H1 (cell line): Measurements from ENCODE around the gene NR3C1. TPM values are rescaled to one million over a fixed set of nuclear protein-coding genes. Genes with fewer than 3 reads are reported as not detected.

ENCODE experiments used
- CTCF ChIA-PET: fragments of 300-600 bp; sonication (Branson Sonifier 250); formaldehyde crosslinking; loops from one replicate; lab custom pipeline; 2021; ENCODE audit not compliant: partially characterized antibody; lab: Charles Lee
- POLR2A ChIA-PET: fragments of 300-600 bp; sonication (Branson Sonifier 250); formaldehyde crosslinking; loops from one replicate; lab custom pipeline; 2021; ENCODE audit warnings: inconsistent platforms; ENCODE audit not compliant: partially characterized antibody; lab: Charles Lee
- DNase-seq, 2 experiments: peaks; one replicate each; pipeline versions ENCODE4 v3.0.0 to v3.0.0-alpha.2; 2010 to 2022; ENCODE audit warnings: low spot score in 2 of 2, low read depth in 1 of 2, mixed read lengths in 1 of 2
- FAIRE-seq: peaks from 2 replicates; lab custom pipeline; 2011; peaks lifted over from hg19 to GRCh38; lab: Jason Lieb, UNC
- H2AFZ ChIP-seq: 2 replicates; pipeline ENCODE4 v1.8.1; 2012; ENCODE audit warnings: low read length, inconsistent platforms
- H2AK5ac ChIP-seq: 2 replicates; pipeline ENCODE4 v1.6.1; 2013; ENCODE audit warnings: low read depth, low read length
- H2BK120ac ChIP-seq: replicated peaks from 2 replicates; pipeline ENCODE3; 2013; ENCODE audit warnings: low read depth, low read length, inconsistent platforms
- H2BK12ac ChIP-seq: 2 replicates; pipeline ENCODE4 v1.6.1; 2013; ENCODE audit warnings: low read depth, low read length
- H2BK15ac ChIP-seq: 2 replicates; pipeline ENCODE4 v1.6.1; 2013; ENCODE audit warnings: low read length
- H2BK20ac ChIP-seq: 2 replicates; pipeline ENCODE4 v1.6.1; 2013; ENCODE audit warnings: low read length
- H2BK5ac ChIP-seq: 2 replicates; pipeline ENCODE4 v1.6.1; 2013; ENCODE audit warnings: low read depth, low read length
- H3K14ac ChIP-seq: 2 replicates; pipeline ENCODE4 v1.6.1; 2013; ENCODE audit warnings: inconsistent platforms; ENCODE audit not compliant: insufficient read length
- H3K18ac ChIP-seq: 2 replicates; pipeline ENCODE4 v1.6.1; 2013; ENCODE audit warnings: low read length; ENCODE audit errors: extremely low read depth
- H3K23ac ChIP-seq: 2 replicates; pipeline ENCODE4 v1.6.1; 2013; ENCODE audit warnings: inconsistent platforms; ENCODE audit not compliant: insufficient read length
- H3K23me2 ChIP-seq: 2 replicates; pipeline ENCODE4 v1.6.1; 2013; ENCODE audit warnings: low read depth, low read length
- H3K27ac ChIP-seq: 2 replicates; pipeline ENCODE4 v1.6.1; 2011; ENCODE audit warnings: low read depth, low read length, inconsistent platforms
- H3K27me3 ChIP-seq, 4 experiments: replicated peaks in 1 of 4; 1 replicate in 1 of 4; 2 replicates in 3 of 4; pipeline versions ENCODE4 v1.6.1 to v1.8.1; 2011 to 2013; ENCODE audit warnings: low read length in 3 of 4, mild to moderate bottlenecking in 3 of 4, inconsistent platforms in 2 of 4, mixed read lengths in 2 of 4, moderate library complexity in 1 of 4; ENCODE audit not compliant: control insufficient read depth in 3 of 4, insufficient read depth in 3 of 4; ENCODE audit errors: extremely low read depth in 1 of 4
- H3K36me3 ChIP-seq, 4 experiments: 2 replicates each; pipeline versions ENCODE4 v1.6.1 to v1.8.1; 2011 to 2013; ENCODE audit warnings: mild to moderate bottlenecking in 4 of 4, low read length in 3 of 4, moderate library complexity in 2 of 4, control low read depth in 1 of 4, inconsistent platforms in 1 of 4; ENCODE audit not compliant: insufficient read depth in 4 of 4, control insufficient read depth in 2 of 4
- H3K4ac ChIP-seq: replicated peaks from 2 replicates; pipeline ENCODE3; 2013; ENCODE audit warnings: low read length, low read depth, mixed read lengths, inconsistent platforms; ENCODE audit not compliant: insufficient read length
- H3K4me1 ChIP-seq, 4 experiments: replicated peaks in 1 of 4; 1 replicate in 1 of 4; 2 replicates in 3 of 4; pipeline versions ENCODE4 v1.6.1 to v1.8.1; 2011 to 2013; ENCODE audit warnings: low read length in 3 of 4, inconsistent platforms in 2 of 4, mixed read lengths in 1 of 4; ENCODE audit not compliant: insufficient read depth in 4 of 4, control insufficient read depth in 3 of 4
- H3K4me2 ChIP-seq, 2 experiments: 2 replicates each; pipeline versions ENCODE4 v1.6.1 to v1.8.1; 2011 to 2013; ENCODE audit warnings: low read depth in 2 of 2, low read length in 2 of 2, control low read depth in 1 of 2, inconsistent platforms in 1 of 2, mild to moderate bottlenecking in 1 of 2; ENCODE audit not compliant: insufficient read depth in 1 of 2
- H3K4me3 ChIP-seq, 4 experiments: fragments of 200-600, 300-600 bp in 1 of 4; sonication (generic), shearing (Covaris generic), sonication (Bioruptor Twin) in 1 of 4; 2 replicates each; pipeline versions ENCODE4 v1.5.1 to v1.8.1; 2011 to 2016; ENCODE audit warnings: low read length in 4 of 4, low read depth in 3 of 4, control low read depth in 2 of 4, inconsistent platforms in 2 of 4, mild to moderate bottlenecking in 2 of 4, mixed read lengths in 1 of 4, moderate library complexity in 1 of 4; ENCODE audit not compliant: insufficient read depth in 2 of 4; ENCODE audit errors: extremely low read depth in 1 of 4
- H3K56ac ChIP-seq: replicated peaks from 2 replicates; pipeline ENCODE3; 2013; ENCODE audit warnings: low read depth, mild to moderate bottlenecking, mixed read lengths, low read length, inconsistent platforms; ENCODE audit not compliant: insufficient read length
- H3K79me1 ChIP-seq: 2 replicates; pipeline ENCODE4 v1.6.1; 2013; ENCODE audit warnings: low read depth, low read length, control low read depth
- H3K79me2 ChIP-seq, 2 experiments: 2 replicates each; pipeline versions ENCODE4 v1.6.1 to v1.8.1; 2012 to 2013; ENCODE audit warnings: low read length in 2 of 2, mild to moderate bottlenecking in 2 of 2, inconsistent platforms in 1 of 2; ENCODE audit not compliant: insufficient read depth in 2 of 2, control insufficient read depth in 1 of 2
- H3K9ac ChIP-seq, 4 experiments: replicated peaks in 1 of 4; 1 replicate in 1 of 4; 2 replicates in 3 of 4; pipeline versions ENCODE4 v1.6.1 to v1.8.1; 2011 to 2013; ENCODE audit warnings: low read depth in 3 of 4, low read length in 3 of 4, control low read depth in 2 of 4, mild to moderate bottlenecking in 2 of 4, moderate library complexity in 2 of 4, inconsistent platforms in 1 of 4; ENCODE audit errors: extremely low read depth in 1 of 4
- H3K9me3 ChIP-seq, 2 experiments: 2 replicates each; pipeline versions ENCODE4 v1.6.1 to v1.8.1; 2012 to 2013; ENCODE audit warnings: mild to moderate bottlenecking in 2 of 2, moderate library complexity in 2 of 2, control low read depth in 1 of 2, inconsistent platforms in 1 of 2, low read depth in 1 of 2, low read length in 1 of 2, mixed read lengths in 1 of 2; ENCODE audit not compliant: insufficient read depth in 2 of 2
- H4K20me1 ChIP-seq, 2 experiments: replicated peaks in 1 of 2; 2 replicates each; pipeline versions ENCODE3 to v1.8.1; 2011 to 2013; ENCODE audit warnings: inconsistent platforms in 2 of 2, low read length in 2 of 2, mild to moderate bottlenecking in 1 of 2; ENCODE audit not compliant: insufficient read depth in 2 of 2, control insufficient read depth in 1 of 2
- H4K5ac ChIP-seq: 2 replicates; pipeline ENCODE4 v1.6.1; 2013; ENCODE audit warnings: low read length, low read depth, mixed read lengths, inconsistent platforms; ENCODE audit not compliant: insufficient read length
- H4K8ac ChIP-seq: 2 replicates; pipeline ENCODE4 v1.8.0; 2013; ENCODE audit warnings: mild to moderate bottlenecking, moderate library complexity, low read length, inconsistent platforms; ENCODE audit not compliant: insufficient read depth; ENCODE audit errors: extremely low read depth
- H4K91ac ChIP-seq: replicated peaks from 2 replicates; pipeline ENCODE3; 2013; ENCODE audit warnings: low read length, mixed read lengths, inconsistent platforms; ENCODE audit not compliant: insufficient read length
- BACH1 ChIP-seq: IDR thresholded peaks from 2 replicates; pipeline ENCODE4 v1.6.1; 2012; ENCODE audit warnings: low read length, improper control_type of control experiment
- CTCF ChIP-seq, 3 experiments: IDR thresholded peaks; 1 replicate in 2 of 3; 2 replicates in 1 of 3; pipeline versions ENCODE4 v1.5.1 to v1.6.1; 2011; ENCODE audit warnings: low read length in 3 of 3, mild to moderate bottlenecking in 3 of 3, inconsistent platforms in 2 of 3, low read depth in 1 of 3, moderate library complexity in 1 of 3; ENCODE audit not compliant: insufficient read depth in 1 of 3; ENCODE audit errors: control extremely low read depth in 1 of 3
- E2F6 ChIP-seq: IDR thresholded peaks from 2 replicates; pipeline ENCODE4 v1.6.1; 2012; ENCODE audit warnings: inconsistent platforms
- GTF2F1 ChIP-seq: IDR thresholded peaks from 2 replicates; pipeline ENCODE4 v1.6.1; 2012; ENCODE audit warnings: low read depth, low read length, improper control_type of control experiment, borderline replicate concordance
- HDAC6 ChIP-seq: IDR thresholded peaks from one replicate; pipeline ENCODE4 v1.7.1; 2012; ENCODE audit warnings: low read depth, mild to moderate bottlenecking, inconsistent platforms, low read length, moderate library complexity
- POLR2A ChIP-seq, 2 experiments: IDR thresholded peaks; 1 replicate in 1 of 2; 2 replicates in 1 of 2; pipeline ENCODE4 v1.6.1; 2011; ENCODE audit warnings: low read depth in 2 of 2, low read length in 2 of 2, mild to moderate bottlenecking in 2 of 2; ENCODE audit errors: control extremely low read depth in 1 of 2
- SAP30 ChIP-seq: fragments of 300-600 bp; sonication (generic); IDR thresholded peaks from 2 replicates; pipeline ENCODE4 v1.7.1; 2012; ENCODE audit warnings: low read length, moderate library complexity, mild to moderate bottlenecking, inconsistent platforms; ENCODE audit not compliant: insufficient read depth, insufficient replicate concordance
- TAF7 ChIP-seq: optimal IDR thresholded peaks from 2 replicates; pipeline ENCODE3; 2011; ENCODE audit warnings: low read depth, mild to moderate bottlenecking, inconsistent platforms, low read length, moderate library complexity, borderline replicate concordance
- TBP ChIP-seq: IDR thresholded peaks from 2 replicates; pipeline ENCODE4 v1.6.1; 2011; ENCODE audit warnings: low read depth, low read length, improper control_type of control experiment
- YY1 ChIP-seq: IDR thresholded peaks from 2 replicates; pipeline ENCODE4 v1.6.1; 2011; ENCODE audit warnings: low read depth, mild to moderate bottlenecking, low read length
- WGBS, 2 experiments: shearing (Covaris generic) in 1 of 2; methylation state at CpG; one replicate each; pipeline versions ENCODE4 v1.1.6 to v1.1.7; 2013 to 2015; ENCODE audit warnings: low lambda C conversion rate in 2 of 2, mixed read lengths in 2 of 2, inconsistent platforms in 1 of 2, low coverage in 1 of 2, missing lambda C conversion rate in 1 of 2; ENCODE audit not compliant: insufficient replicate concordance in 2 of 2, insufficient coverage in 1 of 2, insufficient read length in 1 of 2; ENCODE audit errors: extremely low coverage in 1 of 2, missing lambda C conversion rate in 1 of 2; 5-methylcytosine and 5-hydroxymethylcytosine counted together
- polyA plus RNA-seq, 7 experiments: library from polyadenylated mRNA; depleted of rRNA in 3 of 7; stranded (reverse) in 5 of 7; unstranded in 2 of 7; fragments of >200 nt in 5 of 7; fragments of 200-250 nt in 2 of 7; gene quantifications; 1 replicate in 5 of 7; 2 replicates in 1 of 7; 4 replicates in 1 of 7; pipeline versions ENCODE4 v1.2.1 to v1.2.3, GENCODE V29; 2011 to 2013; ENCODE audit warnings: missing spikeins in 2 of 7, mixed read lengths in 2 of 7
- total RNA-seq: library from RNA; stranded (reverse); fragmentation: NEBNext Ultra II Directional; extraction: Animal tissue kit (Norgen Biotek cat#: 25700); gene quantifications from 2 replicates; pipeline ENCODE4 v1.2.1, GENCODE V29; 2021

The NR3C1 gene
- total and polyA plus RNA-seq, 2 of the 8 experiments (the other 6 are each of a cell fraction or from before 2014, with no cell fraction given) = 1.7 to 5.4 TPM

- Histone ChIP-seq H3K18ac (no peak overlapping the region), H3K36me3 (no peaks in the 10 kb centered on the region), H3K4ac (no peak overlapping the region), H3K79me1 (no peaks in the 10 kb centered on the region), H2BK5ac (no peak overlapping the region), H3K4me1 (peaks cover 0 to 2% (median under 1%) of the 10 kb centered on the region in 4 experiments; a peak in 3 of 7 replicates), H3K79me2 (no peaks in the 10 kb centered on the region), H4K8ac (no peak overlapping the region), H4K20me1 (no peaks in the 10 kb centered on the region), H3K9ac (no peak overlapping the region), H2AK5ac (no peak overlapping the region), H2AFZ (no peak overlapping the region), H3K23ac (no peak overlapping the region), H3K23me2 (no peaks in the 10 kb centered on the region), H2BK12ac (no peak overlapping the region), H3K14ac (no peak overlapping the region), H4K91ac (no peak overlapping the region), H3K4me3 (no peak overlapping the region), H2BK20ac (no peak overlapping the region), H3K27ac (no peak overlapping the region), H3K27me3 (no peaks in the 10 kb centered on the region), H2BK15ac (no peak overlapping the region), H3K56ac (no peak overlapping the region), H3K9me3 (no peaks in the 10 kb centered on the region), H2BK120ac (no peak overlapping the region), H4K5ac (no peak overlapping the region), H3K4me2 (no peak overlapping the region)
- FAIRE-seq (no peak), DNase-seq (no peak)
- 91% methylated on average over 4 of the region's 4 CpGs; no CpG with 5 or more reads in 1 of the 2 experiments for WGBS, 2 experiments
- POLR2A ChIA-PET = no interaction called here
- CTCF ChIA-PET = interaction anchor here (0.9 to 2.2 kb wide), 6 partner anchors 10 to 271 kb away, joined by 3 to 6 read pairs (median 3); partner anchors contain the start of gene NR3C1
- TF ChIP-seq SAP30 (no peak), YY1 (no peak), CTCF (IDR thresholded peaks at IDR 0.05; ENCODE audit: control extremely low read depth in 1 of 3, insufficient read depth in 1 of 3, low read depth in 1 of 3, low read length in 3 of 3) (no peak), TBP (no peak), E2F6 (no peak), BACH1 (no peak), GTF2F1 (no peak), HDAC6 (no peak), TAF7 (no peak), POLR2A (IDR thresholded peaks at IDR 0.05; ENCODE audit: control extremely low read depth in 1 of 2, low read depth in 2 of 2, low read length in 2 of 2) (no peak)
These were observed 10.6 kb upstream of the NR3C1 start for GRCh38 chr5:143413958-143414669.
